Smooth muscle cell (in vitro differentiated cells): ENCODE data around the gene SF3A1. TPM values are rescaled to one million over a fixed set of nuclear protein-coding genes. Genes with fewer than 3 reads are reported as not detected.
"Not testable (repeated sequence)": the region's sequence is repeated elsewhere in the genome, so short reads cannot be mapped to it uniquely, and the experiment has no call there.

ENCODE experiments used
- DNase-seq: peaks from one replicate; lab custom pipeline; 2025; ENCODE audit not compliant: unreplicated experiment; lab: John Stamatoyannopoulos, UW
- H2AFZ ChIP-seq: fragments of 200-600 bp; sonication (generic); 2 replicates; pipeline ENCODE4 v1.6.0; 2016; ENCODE audit warnings: antibody characterized with exemption, low read depth, mild to moderate bottlenecking
- H3F3A ChIP-seq: fragments of 200-600 bp; sonication (generic); 2 replicates; pipeline ENCODE4 v1.6.0; 2017; ENCODE audit warnings: antibody characterized with exemption, low read depth
- H3K27ac ChIP-seq: fragments of 200-600 bp; sonication (generic); 2 replicates; pipeline ENCODE4 v1.5.1; 2016; ENCODE audit warnings: low read depth, mild to moderate bottlenecking
- H3K27me3 ChIP-seq: fragments of 200-600 bp; sonication (generic); 2 replicates; pipeline ENCODE4 v1.6.1; 2016; ENCODE audit warnings: low read depth, mild to moderate bottlenecking
- H3K36me3 ChIP-seq: fragments of 200-600 bp; sonication (generic); 2 replicates; pipeline ENCODE4 v1.5.1; 2016; ENCODE audit warnings: low read depth
- H3K4me1 ChIP-seq: fragments of 200-600 bp; sonication (generic); 2 replicates; pipeline ENCODE4 v1.5.1; 2016; ENCODE audit warnings: low read depth
- H3K4me2 ChIP-seq: fragments of 200-600 bp; sonication (generic); 2 replicates; pipeline ENCODE4 v1.6.0; 2016; ENCODE audit warnings: mild to moderate bottlenecking
- H3K4me3 ChIP-seq: fragments of 200-600 bp; sonication (generic); 2 replicates; pipeline ENCODE4 v1.5.1; 2016; ENCODE audit warnings: mild to moderate bottlenecking
- H3K79me2 ChIP-seq: fragments of 200-600 bp; sonication (generic); 2 replicates; pipeline ENCODE4 v1.6.0; 2016; ENCODE audit warnings: low read depth, mild to moderate bottlenecking
- H3K9ac ChIP-seq: fragments of 200-600 bp; sonication (generic); 2 replicates; pipeline ENCODE4 v1.6.0; 2016; ENCODE audit warnings: low read depth
- H3K9me3 ChIP-seq: fragments of 200-600 bp; sonication (generic); replicated peaks from 2 replicates; pipeline ENCODE4 v1.5.1; 2016; ENCODE audit warnings: low read depth
- H4K20me1 ChIP-seq: fragments of 200-600 bp; sonication (generic); 2 replicates; pipeline ENCODE4 v1.6.0; 2016; ENCODE audit warnings: low read depth
- WGBS: methylation state at CpG from one replicate; pipeline ENCODE4 v1.1.7; 2016; ENCODE audit warnings: low lambda C conversion rate; 5-methylcytosine and 5-hydroxymethylcytosine counted together
- polyA plus RNA-seq: library from polyadenylated mRNA; unstranded; fragments of >200 nt; fragmentation: Nextera tagmentation; extraction: Ambion mirVana; gene quantifications from 2 replicates; pipeline ENCODE4 v1.2.1, GENCODE V29; 2016
- total RNA-seq: library from RNA; depleted of rRNA; stranded (reverse); fragments of >200 nt; gene quantifications from 2 replicates; pipeline ENCODE4 v1.2.3, GENCODE V29; 2014
- TF ChIP-seq, protein P1 (sequence below): fragments of 200-600 bp; sonication (generic); IDR thresholded peaks from 2 replicates; pipeline ENCODE4 v1.5.1; 2017; ENCODE audit warnings: borderline replicate concordance, mild to moderate bottlenecking, antibody characterized with exemption; ENCODE audit not compliant: insufficient read depth, poor library complexity, severe bottlenecking

The SF3A1 gene
- total and polyA plus RNA-seq, 2 experiments from 2014 or later: 55.0 to 86.7 TPM

DNA sequence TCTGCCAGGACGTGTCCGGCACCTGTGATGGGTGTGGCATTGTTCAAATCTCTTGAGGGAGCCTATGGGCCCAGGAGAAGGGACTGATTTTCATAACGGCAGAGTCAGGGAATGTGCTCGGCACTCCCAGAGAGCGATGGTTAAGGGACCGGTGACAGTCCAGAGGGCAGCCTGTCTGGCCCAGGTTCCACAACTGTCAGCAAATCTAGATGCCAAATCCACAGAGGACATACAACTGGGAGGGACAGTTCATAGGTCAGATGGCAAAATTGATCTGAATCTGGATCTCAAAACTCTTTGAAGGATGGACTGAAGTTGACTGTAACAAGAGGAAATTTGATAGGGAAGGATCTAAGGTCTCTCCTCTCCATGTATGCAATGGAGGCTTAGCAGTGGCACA lies 47.6 kb upstream of the SF3A1 start:
- no peaks in the 10 kb centered on the region for H3K9me3 ChIP-seq
- no peak for DNase-seq
- H3K79me2 ChIP-seq: no peaks in the 10 kb centered on the region

DNA sequence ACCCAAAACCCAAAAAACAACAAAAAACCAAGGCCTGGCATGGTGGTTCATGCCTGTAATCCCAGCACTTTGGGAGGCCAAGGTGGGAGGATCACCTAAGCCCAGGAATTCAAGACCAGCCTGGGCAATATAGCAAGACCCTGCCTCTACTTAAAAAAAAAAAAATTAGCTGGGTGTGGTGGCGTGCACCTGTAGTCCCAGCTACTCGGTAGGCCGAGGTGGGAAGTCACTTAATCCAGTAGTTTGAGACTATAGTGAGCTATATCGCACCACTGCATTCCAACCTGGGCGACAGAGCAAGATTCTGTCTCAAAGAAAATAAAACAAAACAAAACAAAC lies 46.0 kb upstream of the SF3A1 start:
- H3K36me3 ChIP-seq, H2AFZ ChIP-seq, H3K9ac ChIP-seq, H3K4me3 ChIP-seq, H3K79me2 ChIP-seq, DNase-seq, H3K27me3 ChIP-seq, H3K27ac ChIP-seq, H3K4me2 ChIP-seq, H3K4me1 ChIP-seq, H3K9me3 ChIP-seq, H3F3A ChIP-seq: not testable (repeated sequence)
- peaks cover 55% of the 10 kb centered on the region for H4K20me1 ChIP-seq
- 97% methylated on average over 5 of the region's 5 CpGs for WGBS

More for the DNA sequence above, 47.6 kb upstream of the SF3A1 start:
- TF ChIP-seq, protein P1, sequence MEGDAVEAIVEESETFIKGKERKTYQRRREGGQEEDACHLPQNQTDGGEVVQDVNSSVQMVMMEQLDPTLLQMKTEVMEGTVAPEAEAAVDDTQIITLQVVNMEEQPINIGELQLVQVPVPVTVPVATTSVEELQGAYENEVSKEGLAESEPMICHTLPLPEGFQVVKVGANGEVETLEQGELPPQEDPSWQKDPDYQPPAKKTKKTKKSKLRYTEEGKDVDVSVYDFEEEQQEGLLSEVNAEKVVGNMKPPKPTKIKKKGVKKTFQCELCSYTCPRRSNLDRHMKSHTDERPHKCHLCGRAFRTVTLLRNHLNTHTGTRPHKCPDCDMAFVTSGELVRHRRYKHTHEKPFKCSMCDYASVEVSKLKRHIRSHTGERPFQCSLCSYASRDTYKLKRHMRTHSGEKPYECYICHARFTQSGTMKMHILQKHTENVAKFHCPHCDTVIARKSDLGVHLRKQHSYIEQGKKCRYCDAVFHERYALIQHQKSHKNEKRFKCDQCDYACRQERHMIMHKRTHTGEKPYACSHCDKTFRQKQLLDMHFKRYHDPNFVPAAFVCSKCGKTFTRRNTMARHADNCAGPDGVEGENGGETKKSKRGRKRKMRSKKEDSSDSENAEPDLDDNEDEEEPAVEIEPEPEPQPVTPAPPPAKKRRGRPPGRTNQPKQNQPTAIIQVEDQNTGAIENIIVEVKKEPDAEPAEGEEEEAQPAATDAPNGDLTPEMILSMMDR: no peak
- Histone ChIP-seq H3F3A (peaks cover 5% of the 10 kb centered on the region), H3K4me3 (no peak overlapping the region), H3K27me3 (no peaks in the 10 kb centered on the region), H3K27ac (no peak overlapping the region), H3K4me1 (no peaks in the 10 kb centered on the region), H4K20me1 (peaks cover 41% of the 10 kb centered on the region), H3K9ac (no peak overlapping the region), H3K4me2 (no peak overlapping the region), H2AFZ (no peak overlapping the region), H3K36me3 (no peaks in the 10 kb centered on the region)
- 92% methylated on average over 6 of the region's 6 CpGs for WGBS

DNA sequence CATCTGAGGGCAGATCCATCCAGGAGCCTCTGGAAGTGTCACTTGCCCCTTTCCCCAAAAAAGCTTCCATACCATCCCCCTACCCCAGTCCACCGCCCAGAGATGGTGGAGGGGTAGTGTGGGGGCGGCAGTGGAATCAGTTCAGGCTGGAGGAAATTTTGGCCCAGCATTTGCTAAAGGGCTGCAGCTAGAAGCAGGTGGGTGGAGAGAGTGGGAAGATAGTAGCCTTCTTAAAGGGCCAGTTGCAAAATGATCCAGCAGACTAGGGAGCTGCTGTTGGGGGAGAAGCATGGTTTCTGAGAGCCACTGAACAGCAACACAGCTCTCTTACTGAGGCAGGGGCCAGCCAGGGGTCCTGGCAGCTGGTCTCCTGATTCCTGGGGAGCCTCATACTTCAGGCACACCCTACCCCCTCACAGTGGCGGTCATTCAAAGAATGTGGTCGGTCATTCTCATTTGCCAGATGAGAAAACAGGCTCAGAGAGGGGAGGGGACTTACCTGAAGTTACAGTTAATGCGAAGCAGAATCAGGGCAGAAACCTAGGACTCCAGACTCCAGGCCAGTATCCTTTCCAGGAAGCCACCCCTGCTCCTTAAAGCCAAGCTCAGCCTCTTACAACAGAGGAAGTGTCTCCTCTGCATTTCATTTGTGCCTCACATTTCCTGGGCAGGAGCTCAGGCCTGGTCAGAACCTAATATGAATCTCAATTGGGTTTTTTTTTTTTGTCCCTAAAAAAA lies 45.5 kb upstream of the SF3A1 start:
- H3K79me2 ChIP-seq: no peaks in the 10 kb centered on the region
- H3F3A ChIP-seq: no peaks in the 10 kb centered on the region
- H3K27me3 ChIP-seq: no peaks in the 10 kb centered on the region
- no peak overlapping the region for H3K9ac ChIP-seq
- no peak for DNase-seq
- TF ChIP-seq, protein P1: no peak
- H3K27ac ChIP-seq: no peak overlapping the region
- H3K36me3 ChIP-seq: no peaks in the 10 kb centered on the region
- H2AFZ ChIP-seq: no peak overlapping the region
- H4K20me1 ChIP-seq: peaks cover 59% of the 10 kb centered on the region
- H3K4me2 ChIP-seq: no peak overlapping the region
- WGBS: 48% methylated on average over 5 of the region's 5 CpGs
- no peaks in the 10 kb centered on the region for H3K9me3 ChIP-seq
- no peak overlapping the region for H3K4me3 ChIP-seq
- peaks cover 9% of the 10 kb centered on the region for H3K4me1 ChIP-seq

DNA sequence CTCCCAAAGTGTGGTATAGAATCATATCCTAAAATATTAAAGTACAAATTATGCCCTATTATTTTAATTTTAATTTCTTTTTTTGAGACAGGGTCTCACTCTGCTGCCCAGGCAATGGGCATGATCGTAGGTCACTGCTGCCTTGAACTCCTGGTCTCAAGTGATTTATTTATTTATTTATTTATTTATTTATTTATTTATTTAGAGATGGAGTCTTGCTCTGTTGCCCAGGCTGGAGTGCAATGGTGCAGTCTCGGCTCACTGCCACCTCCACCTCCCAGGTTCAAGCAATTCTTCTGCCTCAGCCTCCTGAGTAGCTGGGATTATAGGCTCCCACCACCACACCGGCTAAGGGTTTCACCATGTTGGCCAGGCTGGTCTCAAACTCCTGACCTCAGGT lies 44.3 kb upstream of the SF3A1 start:
- H3K4me2 ChIP-seq, H3K4me3 ChIP-seq, H3K27me3 ChIP-seq, H3F3A ChIP-seq, H3K27ac ChIP-seq, H3K9ac ChIP-seq, H3K9me3 ChIP-seq, DNase-seq, H3K36me3 ChIP-seq, H3K4me1 ChIP-seq, H2AFZ ChIP-seq, H3K79me2 ChIP-seq: not testable (repeated sequence)
- peaks cover 59% of the 10 kb centered on the region for H4K20me1 ChIP-seq
- 100% methylated on average over 3 of the region's 3 CpGs for WGBS

DNA sequence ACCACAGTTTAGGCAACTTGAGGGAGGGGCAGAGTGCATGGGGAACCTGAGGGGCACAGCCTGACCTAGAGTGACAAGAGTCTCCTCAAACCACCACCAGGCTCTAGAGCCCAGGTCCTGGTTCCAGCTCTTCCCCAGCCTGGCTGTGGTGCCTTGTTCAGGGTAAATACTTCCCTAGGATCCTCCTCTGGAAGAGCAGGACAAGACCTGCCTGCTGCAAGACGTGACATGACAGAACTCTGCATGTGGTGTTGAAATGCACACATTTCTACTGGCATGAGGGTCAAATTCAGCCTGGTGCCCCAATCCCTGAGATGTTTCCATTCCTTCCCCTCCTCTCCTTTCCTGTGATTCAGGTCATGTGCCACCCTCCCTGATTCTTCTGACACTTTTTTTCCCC lies 43.5 kb upstream of the SF3A1 start:
- 89% methylated on average over 1 of the region's 1 CpG for WGBS
- H3K4me2 ChIP-seq: no peak overlapping the region
- H3K27ac ChIP-seq: no peak overlapping the region
- no peak overlapping the region for H2AFZ ChIP-seq
- peaks cover 52% of the 10 kb centered on the region for H4K20me1 ChIP-seq
- H3F3A ChIP-seq: no peaks in the 10 kb centered on the region
- no peaks in the 10 kb centered on the region for H3K79me2 ChIP-seq
- no peaks in the 10 kb centered on the region for H3K36me3 ChIP-seq
- no peak overlapping the region for H3K4me3 ChIP-seq
- peaks cover 9% of the 10 kb centered on the region for H3K4me1 ChIP-seq
- H3K9me3 ChIP-seq: no peaks in the 10 kb centered on the region
- DNase-seq: no peak
- TF ChIP-seq, protein P1: no peak
- no peaks in the 10 kb centered on the region for H3K27me3 ChIP-seq
- H3K9ac ChIP-seq: no peak overlapping the region
